Adipocyte (in vitro differentiated cells): ENCODE data around the gene NOX1.

Experiments
- DNase-seq: peaks from one replicate; pipeline ENCODE4 v3.0.0-alpha.2; 2015; ENCODE audit warnings: low read depth
- H3K27me3 ChIP-seq: replicated peaks from 2 replicates; pipeline ENCODE4 v1.7.0; 2013; ENCODE audit warnings: mild to moderate bottlenecking, low read length, moderate library complexity; ENCODE audit not compliant: control insufficient read depth, insufficient read depth
- H3K36me3 ChIP-seq: 2 replicates; pipeline ENCODE4 v1.7.0; 2013; ENCODE audit warnings: low read length, mild to moderate bottlenecking, moderate library complexity; ENCODE audit not compliant: control insufficient read depth, insufficient read depth, severe bottlenecking
- H3K4me1 ChIP-seq: 2 replicates; pipeline ENCODE4 v1.7.0; 2013; ENCODE audit warnings: mild to moderate bottlenecking, low read length, moderate library complexity; ENCODE audit not compliant: control insufficient read depth, insufficient read depth
- H3K4me3 ChIP-seq: 2 replicates; pipeline ENCODE4 v1.7.0; 2013; ENCODE audit warnings: mild to moderate bottlenecking, low read length, moderate library complexity
- H3K9ac ChIP-seq: 2 replicates; pipeline ENCODE4 v1.7.0; 2013; ENCODE audit warnings: mild to moderate bottlenecking, low read length, moderate library complexity
- H3K9me3 ChIP-seq: 2 replicates; pipeline ENCODE4 v1.7.0; 2013; ENCODE audit warnings: mild to moderate bottlenecking, low read length, moderate library complexity; ENCODE audit not compliant: control insufficient read depth

NOX1 gene

GRCh38 chrX:100868273-100868672 is 5.9 kb downstream of the NOX1 start:
- no peaks in the 10 kb centered on the region for H3K36me3 ChIP-seq
- H3K9me3 ChIP-seq, result no peaks in the 10 kb centered on the region
- peaks cover 8% of the 10 kb centered on the region for H3K27me3 ChIP-seq
- no peak for DNase-seq
- no peak overlapping the region for H3K9ac ChIP-seq
- H3K4me1 ChIP-seq, result peaks cover 8% of the 10 kb centered on the region
- no peak overlapping the region for H3K4me3 ChIP-seq

GRCh38 chrX:100864657-100865391 is 9.3 kb downstream of the NOX1 start:
- H3K4me3 ChIP-seq, result no peak overlapping the region
- H3K9ac ChIP-seq, result no peak overlapping the region
- no peaks in the 10 kb centered on the region for H3K9me3 ChIP-seq
- peak; percentile 45 for DNase-seq
- H3K4me1 ChIP-seq, result peaks cover 8% of the 10 kb centered on the region
- no peaks in the 10 kb centered on the region for H3K36me3 ChIP-seq
- H3K27me3 ChIP-seq, result peaks cover 18% of the 10 kb centered on the region

GRCh38 chrX:100863326-100863864 is 10.8 kb downstream of the NOX1 start:
- Histone ChIP-seq H3K4me3 (no peak overlapping the region), H3K4me1 (peaks cover 8% of the 10 kb centered on the region), H3K36me3 (no peaks in the 10 kb centered on the region), H3K9ac (no peak overlapping the region), H3K27me3 (peaks cover 18% of the 10 kb centered on the region), H3K9me3 (no peaks in the 10 kb centered on the region)
- DNase-seq, result no peak

- Histone ChIP-seq H3K4me1 (no peaks in the 10 kb centered on the region), H3K9ac (no peak overlapping the region), H3K27me3 (peaks cover 19% of the 10 kb centered on the region), H3K36me3 (no peaks in the 10 kb centered on the region), H3K4me3 (no peak overlapping the region), H3K9me3 (peaks cover 11% of the 10 kb centered on the region)
- no peak for DNase-seq
These were observed 21.3 kb downstream of the NOX1 start for GRCh38 chrX:100852810-100853209.

GRCh38 chrX:100850317-100850716 is 23.8 kb downstream of the NOX1 start:
- Histone ChIP-seq H3K27me3 (peaks cover 14% of the 10 kb centered on the region), H3K9me3 (peaks cover 3% of the 10 kb centered on the region), H3K36me3 (no peaks in the 10 kb centered on the region), H3K4me1 (no peaks in the 10 kb centered on the region), H3K9ac (no peak overlapping the region), H3K4me3 (no peak overlapping the region)
- no peak for DNase-seq

- Histone ChIP-seq H3K4me3 (no peak overlapping the region), H3K27me3 (peaks cover 8% of the 10 kb centered on the region), H3K9me3 (no peaks in the 10 kb centered on the region), H3K36me3 (peaks cover 60% of the 10 kb centered on the region), H3K9ac (no peak overlapping the region), H3K4me1 (no peaks in the 10 kb centered on the region)
- DNase-seq, result no peak
These were observed 42.8 kb downstream of the NOX1 start for GRCh38 chrX:100831219-100831946.

- no peak for DNase-seq
- Histone ChIP-seq H3K4me1 (no peaks in the 10 kb centered on the region), H3K36me3 (peaks cover 57% of the 10 kb centered on the region), H3K4me3 (no peak overlapping the region), H3K9ac (no peak overlapping the region), H3K27me3 (peaks cover 6% of the 10 kb centered on the region), H3K9me3 (no peaks in the 10 kb centered on the region)
These were observed 43.6 kb downstream of the NOX1 start for GRCh38 chrX:100830547-100830946.

GRCh38 chrX:100830143-100830542 is 44.0 kb downstream of the NOX1 start:
- Histone ChIP-seq H3K4me3 (no peak overlapping the region), H3K9ac (no peak overlapping the region), H3K9me3 (no peaks in the 10 kb centered on the region), H3K27me3 (peaks cover 6% of the 10 kb centered on the region), H3K4me1 (no peaks in the 10 kb centered on the region), H3K36me3 (peaks cover 57% of the 10 kb centered on the region)
- no peak for DNase-seq

- Histone ChIP-seq H3K36me3 (peaks cover 61% of the 10 kb centered on the region), H3K27me3 (peaks cover 6% of the 10 kb centered on the region), H3K4me3 (no peak overlapping the region), H3K9me3 (no peaks in the 10 kb centered on the region), H3K9ac (no peak overlapping the region), H3K4me1 (no peaks in the 10 kb centered on the region)
- DNase-seq, result peak; percentile 10
These were observed 44.4 kb downstream of the NOX1 start for GRCh38 chrX:100829730-100830129.

- Histone ChIP-seq H3K4me1 (no peaks in the 10 kb centered on the region), H3K27me3 (peaks cover 28% of the 10 kb centered on the region), H3K36me3 (peaks cover 25% of the 10 kb centered on the region), H3K9me3 (peaks cover 17% of the 10 kb centered on the region), H3K4me3 (peak within 1 kb of the TSS; percentile 89), H3K9ac (peak within 1 kb of the TSS; percentile 81)
- DNase-seq, result peak; percentile 89
These were observed 54.1 kb downstream of the NOX1 start, which contains the start of gene CSTF2 for GRCh38 chrX:100819837-100820666. Gene CSTF2, plus strand, starts transcription at chrX:100820391. Its CDS starts 26 bp downstream, at chrX:100820417.

GRCh38 chrX:100819534-100819836 is 54.7 kb downstream of the NOX1 start:
- H3K9ac ChIP-seq, result peak overlapping the region; percentile 81
- peak overlapping the region; percentile 89 for H3K4me3 ChIP-seq
- H3K9me3 ChIP-seq, result peaks cover 21% of the 10 kb centered on the region
- H3K27me3 ChIP-seq, result peaks cover 28% of the 10 kb centered on the region
- peaks cover 19% of the 10 kb centered on the region for H3K36me3 ChIP-seq
- H3K4me1 ChIP-seq, result no peaks in the 10 kb centered on the region
- no peak for DNase-seq
